SK-MEL-5 (cell line): ENCODE measurements around the gene ZBTB7C. TPM values are rescaled to one million over a fixed set of nuclear protein-coding genes. Genes with fewer than 3 reads are reported as not detected.

Experiments
- DNase-seq: peaks from one replicate; pipeline ENCODE4 v3.0.0-alpha.2; 2016; ENCODE audit warnings: low read depth, low spot score
- in situ Hi-C: cut with HindIII; loops from 2 replicates; pipeline ENCODE4 v1.10.0; 2016; ENCODE audit warnings: low sequenced_read_pairs, high pct_unique_total_duplicates, low pct_unique_long_range_greater_than_20kb
- total RNA-seq: library from RNA; depleted of rRNA; stranded (reverse); fragments of >200 nt; shearing (Covaris generic); gene quantifications from 2 replicates; pipeline ENCODE4 v1.2.3, GENCODE V29; 2014

The ZBTB7C gene
- total RNA-seq, 1 experiment from 2014 or later: not detected

- no peak for DNase-seq
- in situ Hi-C loops: no loop called here
These were observed 270.3 kb downstream of the ZBTB7C start for GRCh38 chr18:48138660-48139430.

- in situ Hi-C loops: no loop called here
- DNase-seq: no peak
These were observed 271.0 kb downstream of the ZBTB7C start for GRCh38 chr18:48138210-48138609.

- DNase-seq: no peak
- in situ Hi-C loops: no loop called here
These were observed 271.7 kb downstream of the ZBTB7C start for GRCh38 chr18:48137374-48138081.

- in situ Hi-C loops: no loop called here
- no peak for DNase-seq
These were observed 272.3 kb downstream of the ZBTB7C start for GRCh38 chr18:48136827-48137373.

- no peak for DNase-seq
- in situ Hi-C loops: no loop called here
These were observed 272.9 kb downstream of the ZBTB7C start for GRCh38 chr18:48136051-48136826.

GRCh38 chr18:48135436-48135966, 273.7 kb downstream of the ZBTB7C start:
- in situ Hi-C loops: no loop called here
- DNase-seq: no peak

- DNase-seq: no peak
- in situ Hi-C loops: no loop called here
These were observed 274.6 kb downstream of the ZBTB7C start for GRCh38 chr18:48134609-48135008.

- DNase-seq: no peak
- in situ Hi-C loops: no loop called here
These were observed 275.4 kb downstream of the ZBTB7C start for GRCh38 chr18:48133671-48134251.

- no peak for DNase-seq
- in situ Hi-C loops: no loop called here
These were observed 276.2 kb downstream of the ZBTB7C start for GRCh38 chr18:48132797-48133655.

GRCh38 chr18:48131042-48131441, 278.1 kb downstream of the ZBTB7C start:
- in situ Hi-C loops: no loop called here
- no peak for DNase-seq

- DNase-seq: no peak
- in situ Hi-C loops: no loop called here
These were observed 279.5 kb downstream of the ZBTB7C start for GRCh38 chr18:48129621-48130082.

GRCh38 chr18:48127606-48128005, 281.6 kb downstream of the ZBTB7C start:
- no peak for DNase-seq
- in situ Hi-C loops: no loop called here

- DNase-seq: no peak
- in situ Hi-C loops: no loop called here
These were observed 282.9 kb downstream of the ZBTB7C start for GRCh38 chr18:48126240-48126639.

- no peak for DNase-seq
- in situ Hi-C loops: no loop called here
These were observed 283.5 kb downstream of the ZBTB7C start for GRCh38 chr18:48125724-48126123.

- no peak for DNase-seq
- in situ Hi-C loops: no loop called here
These were observed 284.1 kb downstream of the ZBTB7C start for GRCh38 chr18:48124857-48125626.

GRCh38 chr18:48123941-48124340, 285.2 kb downstream of the ZBTB7C start:
- DNase-seq: no peak
- in situ Hi-C loops: no loop called here
